ENCODE data around the gene ALDOA.

DNA sequence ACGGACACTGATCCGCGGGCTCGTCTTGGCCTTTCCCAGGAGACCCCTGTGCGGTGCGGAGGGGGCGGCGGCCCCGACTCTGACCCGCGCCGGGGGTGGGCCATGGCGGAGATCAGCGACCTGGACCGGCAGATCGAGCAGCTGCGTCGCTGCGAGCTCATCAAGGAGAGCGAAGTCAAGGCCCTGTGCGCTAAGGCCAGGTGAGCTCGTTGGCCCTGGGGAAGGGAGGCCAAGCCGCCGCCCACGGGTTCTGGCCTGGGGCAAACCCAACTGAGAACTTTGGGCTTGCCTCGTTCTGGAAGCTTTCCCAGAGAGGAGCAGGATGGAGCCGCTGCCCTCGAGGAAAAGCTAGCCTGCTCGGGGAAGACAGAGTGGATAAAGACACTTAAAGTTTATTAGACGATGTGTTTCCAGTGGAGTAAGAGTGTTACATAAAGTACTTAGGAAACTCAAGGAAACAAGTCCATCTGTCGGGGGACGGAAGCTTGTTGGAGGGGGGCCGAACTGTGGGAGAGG is 10.8 kb downstream of the ALDOA start:
- TF ChIP-seq POLR2A (IDR thresholded peaks at IDR 0.05) = no peak
- TF ChIP-seq, protein P1, sequence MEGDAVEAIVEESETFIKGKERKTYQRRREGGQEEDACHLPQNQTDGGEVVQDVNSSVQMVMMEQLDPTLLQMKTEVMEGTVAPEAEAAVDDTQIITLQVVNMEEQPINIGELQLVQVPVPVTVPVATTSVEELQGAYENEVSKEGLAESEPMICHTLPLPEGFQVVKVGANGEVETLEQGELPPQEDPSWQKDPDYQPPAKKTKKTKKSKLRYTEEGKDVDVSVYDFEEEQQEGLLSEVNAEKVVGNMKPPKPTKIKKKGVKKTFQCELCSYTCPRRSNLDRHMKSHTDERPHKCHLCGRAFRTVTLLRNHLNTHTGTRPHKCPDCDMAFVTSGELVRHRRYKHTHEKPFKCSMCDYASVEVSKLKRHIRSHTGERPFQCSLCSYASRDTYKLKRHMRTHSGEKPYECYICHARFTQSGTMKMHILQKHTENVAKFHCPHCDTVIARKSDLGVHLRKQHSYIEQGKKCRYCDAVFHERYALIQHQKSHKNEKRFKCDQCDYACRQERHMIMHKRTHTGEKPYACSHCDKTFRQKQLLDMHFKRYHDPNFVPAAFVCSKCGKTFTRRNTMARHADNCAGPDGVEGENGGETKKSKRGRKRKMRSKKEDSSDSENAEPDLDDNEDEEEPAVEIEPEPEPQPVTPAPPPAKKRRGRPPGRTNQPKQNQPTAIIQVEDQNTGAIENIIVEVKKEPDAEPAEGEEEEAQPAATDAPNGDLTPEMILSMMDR (IDR thresholded peaks at IDR 0.05) = no peak
